ENCODE data around the gene ZBTB39.
"Not testable (repeated sequence)": the region's sequence is repeated elsewhere in the genome, so short reads cannot be mapped to it uniquely, and the experiment has no call there.

The ZBTB39 gene

GRCh38 chr12:56988207-56988739 lies 18.1 kb downstream of the ZBTB39 start:
- TF ChIP-seq, protein P1, sequence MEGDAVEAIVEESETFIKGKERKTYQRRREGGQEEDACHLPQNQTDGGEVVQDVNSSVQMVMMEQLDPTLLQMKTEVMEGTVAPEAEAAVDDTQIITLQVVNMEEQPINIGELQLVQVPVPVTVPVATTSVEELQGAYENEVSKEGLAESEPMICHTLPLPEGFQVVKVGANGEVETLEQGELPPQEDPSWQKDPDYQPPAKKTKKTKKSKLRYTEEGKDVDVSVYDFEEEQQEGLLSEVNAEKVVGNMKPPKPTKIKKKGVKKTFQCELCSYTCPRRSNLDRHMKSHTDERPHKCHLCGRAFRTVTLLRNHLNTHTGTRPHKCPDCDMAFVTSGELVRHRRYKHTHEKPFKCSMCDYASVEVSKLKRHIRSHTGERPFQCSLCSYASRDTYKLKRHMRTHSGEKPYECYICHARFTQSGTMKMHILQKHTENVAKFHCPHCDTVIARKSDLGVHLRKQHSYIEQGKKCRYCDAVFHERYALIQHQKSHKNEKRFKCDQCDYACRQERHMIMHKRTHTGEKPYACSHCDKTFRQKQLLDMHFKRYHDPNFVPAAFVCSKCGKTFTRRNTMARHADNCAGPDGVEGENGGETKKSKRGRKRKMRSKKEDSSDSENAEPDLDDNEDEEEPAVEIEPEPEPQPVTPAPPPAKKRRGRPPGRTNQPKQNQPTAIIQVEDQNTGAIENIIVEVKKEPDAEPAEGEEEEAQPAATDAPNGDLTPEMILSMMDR (conservative IDR thresholded peaks at IDR 0.05; ENCODE audit: low read length): no peak
- no peak for DNase-seq (ENCODE audit: low read depth)
- H3K4me3 ChIP-seq (ENCODE audit: low read length): no peak overlapping the region

GRCh38 chr12:56987551-56988053 lies 18.7 kb downstream of the ZBTB39 start:
- TF ChIP-seq, protein P1 (conservative IDR thresholded peaks at IDR 0.05; ENCODE audit: low read length): peak; percentile 94
- no peak overlapping the region for H3K4me3 ChIP-seq (ENCODE audit: low read length)
- peak; percentile 71 for DNase-seq (ENCODE audit: low read depth)

- TF ChIP-seq, protein P1 (conservative IDR thresholded peaks at IDR 0.05; ENCODE audit: low read length): no peak
- DNase-seq (ENCODE audit: low read depth): no peak
- no peak overlapping the region for H3K4me3 ChIP-seq (ENCODE audit: low read length)
Measured at GRCh38 chr12:56987011-56987410, 19.3 kb downstream of the ZBTB39 start.

GRCh38 chr12:56985714-56986113 lies 20.6 kb downstream of the ZBTB39 start:
- not testable (repeated sequence) for H3K4me3 ChIP-seq (ENCODE audit: low read length); DNase-seq (ENCODE audit: low read depth)

- no peak for DNase-seq (ENCODE audit: low read depth)
- H3K4me3 ChIP-seq (ENCODE audit: low read length): no peak overlapping the region
- TF ChIP-seq, protein P1 (conservative IDR thresholded peaks at IDR 0.05; ENCODE audit: low read length): no peak
Measured at GRCh38 chr12:56983386-56983785, 23.0 kb downstream of the ZBTB39 start.

GRCh38 chr12:56982578-56983236 lies 23.6 kb downstream of the ZBTB39 start:
- H3K4me3 ChIP-seq (ENCODE audit: low read length); DNase-seq (ENCODE audit: low read depth): not testable (repeated sequence)

GRCh38 chr12:56980941-56981530 lies 25.3 kb downstream of the ZBTB39 start:
- TF ChIP-seq, protein P1 (conservative IDR thresholded peaks at IDR 0.05; ENCODE audit: low read length): no peak
- no peak for DNase-seq (ENCODE audit: low read depth)
- no peak overlapping the region for H3K4me3 ChIP-seq (ENCODE audit: low read length)

DNA sequence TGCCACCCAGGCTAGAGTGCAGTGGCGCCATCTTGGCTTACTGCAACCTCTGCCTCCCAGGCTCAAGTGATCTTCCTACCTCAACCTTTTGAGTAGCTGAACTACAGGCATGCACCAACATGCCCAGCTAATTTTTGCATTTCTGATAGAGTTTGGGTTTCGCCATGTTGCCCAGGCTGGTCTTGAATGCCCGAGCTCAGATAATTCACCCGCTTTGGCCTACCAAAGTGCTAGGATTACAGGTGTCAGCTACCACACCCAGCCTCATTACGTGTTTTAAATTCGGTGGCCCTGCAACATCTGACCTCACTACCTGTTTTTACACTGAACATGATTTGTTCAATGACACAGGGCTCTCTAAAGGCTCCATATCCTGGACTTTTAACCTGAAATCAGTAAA lies 26.1 kb downstream of the ZBTB39 start:
- DNase-seq (ENCODE audit: low read depth): no peak
- TF ChIP-seq, protein P1 (conservative IDR thresholded peaks at IDR 0.05; ENCODE audit: low read length): no peak
- no peak overlapping the region for H3K4me3 ChIP-seq (ENCODE audit: low read length)

Measured in AG10803 (cell line).